ENCODE measurements around the gene TMEM9. TPM values are rescaled to one million over a fixed set of nuclear protein-coding genes. Genes with fewer than 3 reads are reported as not detected.

Gene TMEM9
- polyA plus RNA-seq, 3 donors, result 150 to 166 (median 156) TPM

DNA sequence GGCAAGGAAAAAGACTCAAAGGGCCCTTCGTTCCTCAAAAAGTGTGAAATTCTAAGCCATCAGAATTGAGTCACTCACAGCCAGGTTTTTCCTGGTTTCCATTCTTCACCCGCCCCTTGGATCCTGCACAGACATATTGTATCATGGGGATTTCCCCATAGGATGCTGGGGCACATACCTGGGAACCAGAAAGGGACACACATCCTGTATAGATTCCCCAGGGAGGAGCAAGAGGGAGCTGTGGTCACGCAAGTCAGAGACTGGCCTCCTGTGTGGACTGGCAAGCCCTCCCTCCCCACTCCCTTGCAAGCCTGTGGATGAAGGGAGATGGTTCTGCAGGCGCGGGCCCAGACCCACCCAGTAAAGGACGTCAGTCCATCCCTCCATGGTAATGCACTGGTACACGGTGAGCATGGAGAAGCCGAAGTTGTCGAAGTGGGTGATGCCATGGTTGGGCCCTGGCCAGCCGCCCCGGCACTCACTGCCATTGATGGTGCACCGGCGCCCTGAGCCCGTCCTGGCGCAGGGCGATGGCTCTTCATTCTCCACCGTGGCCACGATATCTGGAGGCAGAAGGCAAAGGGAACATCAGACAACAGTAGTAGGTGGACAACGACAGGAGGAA, 65.3 kb downstream of the TMEM9 start:
- no peak for DNase-seq

DNA sequence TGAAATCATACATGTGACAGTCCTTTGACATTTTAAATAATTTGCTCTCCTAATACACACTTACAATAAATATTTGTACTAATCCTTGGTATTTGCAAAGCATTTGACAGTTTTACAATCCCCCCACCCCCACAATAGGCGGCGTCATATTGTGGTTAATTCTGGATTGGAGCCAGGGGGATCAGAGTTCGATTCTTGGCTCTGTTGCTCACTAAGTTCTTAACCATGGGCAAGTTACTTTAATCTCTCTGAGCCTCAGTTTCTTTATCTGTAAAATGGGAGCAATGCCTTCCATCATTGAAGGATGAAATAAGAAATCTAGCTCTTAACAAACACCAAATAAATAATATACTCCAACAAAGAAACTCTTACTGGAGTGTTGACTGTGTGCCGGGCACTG, 65.9 kb downstream of the TMEM9 start:
- no peak for DNase-seq

GRCh38 chr1:201085902-201086735, 68.2 kb downstream of the TMEM9 start:
- DNase-seq, result peak; percentile 19

Other genes with a start within 250 kb of the TMEM9 start
- gene KIF21B, start 130.8 kb downstream of the TMEM9 start, polyA plus RNA-seq (ENCODE audit: insufficient read length in 3 of 3), result 1 to 10 TPM; 2.4 to 3.2 (median 2.9) TPM
- under 1 TPM; 0.51 to 0.76 (median 0.51) TPM for gene CACNA1S, start 42.0 kb downstream of the TMEM9 start, polyA plus RNA-seq (ENCODE audit: insufficient read length in 3 of 3)
- under 1 TPM; 0.15 to 0.36 (median 0.20) TPM for gene ASCL5, start 27.3 kb downstream of the TMEM9 start, polyA plus RNA-seq (ENCODE audit: insufficient read length in 3 of 3)
- gene IGFN1, start 36.4 kb upstream of the TMEM9 start, polyA plus RNA-seq (ENCODE audit: insufficient read length in 3 of 3), result 1 to 10 TPM in 1 of 3 donors, under 1 TPM in 2; 0.74 to 1.1 (median 0.78) TPM
- gene PKP1, start 129.0 kb upstream of the TMEM9 start, polyA plus RNA-seq (ENCODE audit: insufficient read length in 3 of 3), result under 1 TPM; 0.12 to 0.24 (median 0.13) TPM
- gene TNNT2, start 223.2 kb upstream of the TMEM9 start, polyA plus RNA-seq (ENCODE audit: insufficient read length in 3 of 3), result 10 to 100 TPM; 56.1 to 78.9 (median 66.1) TPM
- gene LAD1, start 244.8 kb upstream of the TMEM9 start, polyA plus RNA-seq (ENCODE audit: insufficient read length in 3 of 3), result 10 to 100 TPM; 30.0 to 34.6 (median 31.3) TPM